Measurements from ENCODE around the gene LOC128125822.

GRCh38 chr6:63563235-63563634 lies 9.0 kb upstream of the LOC128125822 start:
- TF ChIP-seq CTCF (IDR thresholded peaks at IDR 0.05; ENCODE audit: extremely low read depth in 1 of 2, insufficient read depth in 1 of 2, low read depth in 1 of 2, low read length in 2 of 2) (no peak), GATA2 (IDR thresholded peaks at IDR 0.05; ENCODE audit: insufficient read depth, insufficient read length, low read depth, low read length) (no peak), MAX (IDR thresholded peaks at IDR 0.05; ENCODE audit: insufficient read depth, insufficient read length) (no peak), POLR2A (IDR thresholded peaks at IDR 0.05; ENCODE audit: low read depth, low read length) (no peak), POLR2AphosphoS5 (IDR thresholded peaks at IDR 0.05; ENCODE audit: insufficient read depth, low read depth, low read length) (no peak), EZH2 (IDR thresholded peaks at IDR 0.05; ENCODE audit: borderline replicate concordance, low read depth, low read length, severe bottlenecking) (no peak), JUN (IDR thresholded peaks at IDR 0.05; ENCODE audit: borderline replicate concordance, insufficient read depth, insufficient read length, low read depth) (no peak), FOS (IDR thresholded peaks at IDR 0.05; ENCODE audit: borderline replicate concordance, insufficient read depth, low read length) (no peak)

All from endothelial cell of umbilical vein (primary cell).